MG63 (cell line): ENCODE measurements around the gene SYTL3. TPM values are rescaled to one million over a fixed set of nuclear protein-coding genes. Genes with fewer than 3 reads are reported as not detected.
"Not testable (repeated sequence)": the region's sequence is repeated elsewhere in the genome, so short reads cannot be mapped to it uniquely, and the experiment has no call there.

Experiments
- DNase-seq: peaks from one replicate; pipeline ENCODE4 v3.0.0-alpha.2; 2020
- H3K27me3 ChIP-seq: fragments of 250-450 bp; sonication (Bioruptor Pico); 2 replicates; pipeline ENCODE4 v1.5.1; 2020; ENCODE audit warnings: mild to moderate bottlenecking, moderate library complexity
- H3K36me3 ChIP-seq: fragments of 250-450 bp; sonication (Bioruptor Pico); 2 replicates; pipeline ENCODE4 v1.5.1; 2020; ENCODE audit warnings: mild to moderate bottlenecking, moderate library complexity
- H3K4me3 ChIP-seq: fragments of 250-450 bp; sonication (Bioruptor Pico); 2 replicates; pipeline ENCODE4 v1.5.1; 2020; ENCODE audit warnings: mild to moderate bottlenecking, moderate library complexity
- H3K9me3 ChIP-seq: fragments of 250-450 bp; sonication (Bioruptor Pico); 2 replicates; pipeline ENCODE4 v1.5.1; 2020; ENCODE audit warnings: mild to moderate bottlenecking, moderate library complexity
- total RNA-seq: library from RNA; depleted of rRNA; stranded (reverse); fragments of >200 nt; shearing (Covaris generic); gene quantifications from 2 replicates; pipeline ENCODE4 v1.2.3, GENCODE V29; 2014; ENCODE audit warnings: low replicate concordance

SYTL3 gene
- total RNA-seq, 1 experiment from 2014 or later = 7.7 TPM

GRCh38 chr6:158667360-158667981, 17.6 kb downstream of the SYTL3 start:
- Histone ChIP-seq H3K36me3 (peaks cover 5% of the 10 kb centered on the region), H3K9me3 (no peaks in the 10 kb centered on the region), H3K27me3 (no peaks in the 10 kb centered on the region), H3K4me3 (no peak overlapping the region)
- no peak for DNase-seq

- H3K4me3 ChIP-seq = no peak overlapping the region
- H3K27me3 ChIP-seq = no peaks in the 10 kb centered on the region
- H3K36me3 ChIP-seq = peaks cover 5% of the 10 kb centered on the region; the same call in 1 of the 2 replicates
- no peak for DNase-seq
- H3K9me3 ChIP-seq = no peaks in the 10 kb centered on the region
Measured at GRCh38 chr6:158668707-158669103, 18.9 kb downstream of the SYTL3 start.

- H3K9me3 ChIP-seq = no peaks in the 10 kb centered on the region
- DNase-seq = no peak
- no peak overlapping the region for H3K4me3 ChIP-seq
- peaks cover 5% of the 10 kb centered on the region; the same call in 1 of the 2 replicates for H3K36me3 ChIP-seq
- H3K27me3 ChIP-seq = no peaks in the 10 kb centered on the region
Measured at GRCh38 chr6:158669145-158670035, 19.5 kb downstream of the SYTL3 start.

GRCh38 chr6:158672119-158672518, 22.3 kb downstream of the SYTL3 start:
- H3K36me3 ChIP-seq, DNase-seq, H3K4me3 ChIP-seq, H3K9me3 ChIP-seq, H3K27me3 ChIP-seq: not testable (repeated sequence)

- H3K9me3 ChIP-seq = no peaks in the 10 kb centered on the region
- H3K4me3 ChIP-seq = no peak overlapping the region
- no peaks in the 10 kb centered on the region for H3K27me3 ChIP-seq
- DNase-seq = no peak
- H3K36me3 ChIP-seq = peaks cover 5% of the 10 kb centered on the region; the same call in 1 of the 2 replicates
Measured at GRCh38 chr6:158672726-158673125, 22.9 kb downstream of the SYTL3 start.

- Histone ChIP-seq H3K9me3 (no peaks in the 10 kb centered on the region), H3K4me3 (no peak overlapping the region), H3K36me3 (no peaks in the 10 kb centered on the region), H3K27me3 (no peaks in the 10 kb centered on the region)
- no peak for DNase-seq
Measured at GRCh38 chr6:158674342-158675131, 24.7 kb downstream of the SYTL3 start.

GRCh38 chr6:158677094-158677493, 27.2 kb downstream of the SYTL3 start:
- H3K4me3 ChIP-seq, H3K27me3 ChIP-seq, H3K36me3 ChIP-seq, H3K9me3 ChIP-seq, DNase-seq: not testable (repeated sequence)

GRCh38 chr6:158677906-158678578, 28.2 kb downstream of the SYTL3 start:
- no peak for DNase-seq

GRCh38 chr6:158680015-158680414, 30.2 kb downstream of the SYTL3 start:
- Histone ChIP-seq H3K9me3 (no peaks in the 10 kb centered on the region), H3K4me3 (no peak overlapping the region), H3K36me3 (no peaks in the 10 kb centered on the region), H3K27me3 (no peaks in the 10 kb centered on the region)
- no peak for DNase-seq

More at GRCh38 chr6:158677906-158678578, 28.2 kb downstream of the SYTL3 start:
- no peaks in the 10 kb centered on the region for H3K27me3 ChIP-seq
- no peaks in the 10 kb centered on the region for H3K36me3 ChIP-seq
- H3K4me3 ChIP-seq = no peak overlapping the region
- no peaks in the 10 kb centered on the region for H3K9me3 ChIP-seq

GRCh38 chr6:158680481-158680880, 30.6 kb downstream of the SYTL3 start:
- Histone ChIP-seq H3K36me3 (no peaks in the 10 kb centered on the region), H3K27me3 (no peaks in the 10 kb centered on the region), H3K4me3 (no peak overlapping the region), H3K9me3 (no peaks in the 10 kb centered on the region)
- no peak for DNase-seq

GRCh38 chr6:158684311-158684710, 34.5 kb downstream of the SYTL3 start:
- no peak for DNase-seq
- H3K4me3 ChIP-seq = no peak overlapping the region
- no peaks in the 10 kb centered on the region for H3K9me3 ChIP-seq
- no peaks in the 10 kb centered on the region for H3K27me3 ChIP-seq
- H3K36me3 ChIP-seq = no peaks in the 10 kb centered on the region; the same call in 1 of the 2 replicates

- H3K9me3 ChIP-seq = no peaks in the 10 kb centered on the region
- H3K36me3 ChIP-seq = no peaks in the 10 kb centered on the region; the same call in 1 of the 2 replicates
- no peak overlapping the region for H3K4me3 ChIP-seq
- no peaks in the 10 kb centered on the region for H3K27me3 ChIP-seq
- DNase-seq = no peak
Measured at GRCh38 chr6:158684745-158685324, 35.0 kb downstream of the SYTL3 start.

- no peak overlapping the region for H3K4me3 ChIP-seq
- no peak for DNase-seq
- no peaks in the 10 kb centered on the region for H3K27me3 ChIP-seq
- no peaks in the 10 kb centered on the region for H3K9me3 ChIP-seq
- H3K36me3 ChIP-seq = no peaks in the 10 kb centered on the region; the same call in 1 of the 2 replicates
Measured at GRCh38 chr6:158686311-158686710, 36.5 kb downstream of the SYTL3 start.

GRCh38 chr6:158686791-158687381, 37.0 kb downstream of the SYTL3 start:
- Histone ChIP-seq H3K4me3 (no peak overlapping the region), H3K36me3 (no peaks in the 10 kb centered on the region; the same call in 1 of the 2 replicates), H3K9me3 (no peaks in the 10 kb centered on the region), H3K27me3 (no peaks in the 10 kb centered on the region)
- DNase-seq = no peak

- H3K9me3 ChIP-seq = no peaks in the 10 kb centered on the region
- no peak for DNase-seq
- H3K36me3 ChIP-seq = no peaks in the 10 kb centered on the region; the same call in 1 of the 2 replicates
- H3K4me3 ChIP-seq = no peak overlapping the region
- H3K27me3 ChIP-seq = no peaks in the 10 kb centered on the region
Measured at GRCh38 chr6:158687506-158687905, 37.7 kb downstream of the SYTL3 start.

- Histone ChIP-seq H3K27me3 (no peaks in the 10 kb centered on the region), H3K36me3 (no peaks in the 10 kb centered on the region; the same call in 1 of the 2 replicates), H3K9me3 (no peaks in the 10 kb centered on the region), H3K4me3 (no peak overlapping the region)
- DNase-seq = no peak
Measured at GRCh38 chr6:158688860-158689259, 39.0 kb downstream of the SYTL3 start.
